Kidney (tissue), 14 donors: ENCODE data around the gene SNAP25. TPM values are rescaled to one million over a fixed set of nuclear protein-coding genes. Genes with fewer than 3 reads are reported as not detected.

Experiments used
- DNase-seq, 5 donors: peaks; one replicate each; pipeline ENCODE4 v3.0.0-alpha.2; 2013 to 2020
- FAIRE-seq: peaks from 2 replicates; lab custom pipeline; 2012; peaks lifted over from hg19 to GRCh38; lab: Jason Lieb, UNC
- H3K27ac ChIP-seq, 2 donors: one replicate each; pipeline ENCODE4 v1.7.0; 2013; ENCODE audit warnings: low read depth in 2 of 2, low read length in 2 of 2, inconsistent platforms in 1 of 2
- H3K27me3 ChIP-seq: one replicate; pipeline ENCODE4 v1.7.1; 2013; ENCODE audit warnings: low read length, inconsistent platforms; ENCODE audit not compliant: control insufficient read depth, insufficient read depth
- H3K36me3 ChIP-seq, 3 donors: one replicate each; pipeline versions ENCODE4 v1.7.0 to v1.7.1; 2013; ENCODE audit warnings: low read length in 3 of 3, control low read depth in 1 of 3, inconsistent platforms in 1 of 3; ENCODE audit not compliant: insufficient read depth in 3 of 3, control insufficient read depth in 2 of 3
- H3K4me1 ChIP-seq, 3 donors: one replicate each; pipeline versions ENCODE4 v1.7.0 to v1.7.1; 2013; ENCODE audit warnings: low read length in 3 of 3, inconsistent platforms in 1 of 3, low read depth in 1 of 3; ENCODE audit not compliant: control insufficient read depth in 2 of 3, insufficient read depth in 2 of 3
- H3K4me3 ChIP-seq, 3 donors: one replicate each; pipeline versions ENCODE4 v1.7.0 to v1.8.1; 2013; ENCODE audit warnings: low read length in 3 of 3, control low read depth in 1 of 3, inconsistent platforms in 1 of 3
- H3K9ac ChIP-seq, 3 donors: one replicate each; pipeline versions ENCODE4 v1.7.0 to v1.7.1; 2013; ENCODE audit warnings: low read length in 3 of 3, control low read depth in 1 of 3, inconsistent platforms in 1 of 3
- H3K9me3 ChIP-seq, 3 donors: one replicate each; pipeline versions ENCODE4 v1.7.0 to v1.7.1; 2013; ENCODE audit warnings: low read length in 3 of 3, control low read depth in 1 of 3, inconsistent platforms in 1 of 3; ENCODE audit not compliant: control insufficient read depth in 2 of 3, insufficient read depth in 1 of 3
- CTCF ChIP-seq: IDR thresholded peaks from 3 replicates; pipeline ENCODE4 v1.5.1; 2012; ENCODE audit warnings: mild to moderate bottlenecking, moderate library complexity, borderline replicate concordance; ENCODE audit not compliant: insufficient read depth; ENCODE audit errors: extremely low read depth
- intact Hi-C: fragments of 100-400 bp; cut with DNase I; formaldehyde crosslinking; loops from one replicate; pipeline ENCODE4 v1.11.1; 2022
- polyA plus RNA-seq: library from polyadenylated mRNA; stranded (reverse); fragments of 350-450 nt; fragmentation: Illumina TruSeq; extraction: RNeasy Lipid Tissue Mini Kit (QIAGEN cat#74804); gene quantifications from one replicate; pipeline ENCODE4 v1.2.3, GENCODE V29; 2014; ENCODE audit warnings: low read depth, low replicate concordance; ENCODE audit not compliant: insufficient read depth
- total RNA-seq: library from RNA; stranded (reverse); fragmentation: NEBNext Ultra II Directional; extraction: Animal tissue kit (Norgen Biotek cat#: 25700); gene quantifications from one replicate; pipeline ENCODE4 v1.2.1, GENCODE V29; 2021
- donor health status: control.
- donor health status: control.
- donor health status: control.
- donor health status: control.
- donor health status: control.
- donor health status: DM: yes; HTN: yes; CAD: no.
- donor health status: Normal renal cell carcinoma (clear cell type).

SNAP25 gene
- total and polyA plus RNA-seq, 2 donors from 2014 or later, result 1.4 to 6.2 TPM

DNA sequence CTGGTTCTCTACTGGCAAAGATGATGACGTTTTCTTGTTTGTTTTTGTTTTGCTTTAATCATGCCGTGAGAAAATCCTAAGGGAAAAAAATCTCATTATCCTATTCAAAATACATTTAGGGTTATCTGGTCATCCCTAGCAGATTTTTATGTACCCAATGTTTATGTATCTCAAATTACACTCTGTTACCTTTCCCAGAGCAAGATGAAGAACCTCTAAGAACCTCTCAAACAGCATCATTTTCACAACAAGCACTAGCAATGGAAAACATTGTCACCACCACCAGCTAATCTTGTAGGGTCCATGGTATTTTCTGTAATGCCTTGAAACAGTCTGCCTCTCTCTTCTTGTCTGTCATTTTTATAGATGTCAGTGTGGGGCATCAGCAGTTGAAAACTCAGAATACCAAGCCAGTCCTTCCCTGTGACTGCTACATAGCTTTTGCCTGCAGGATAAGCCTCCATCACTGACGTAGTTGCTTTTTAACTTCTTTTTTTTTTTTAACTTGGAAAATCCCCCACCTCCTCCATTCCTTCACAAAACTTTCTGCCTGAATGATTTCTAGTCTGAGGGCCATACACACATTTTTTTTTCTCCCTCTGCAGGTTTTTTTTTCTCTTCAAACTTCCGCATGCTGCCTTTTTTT lies 2.4 kb upstream of the SNAP25 start:
- no peak for FAIRE-seq
- no peaks in the 10 kb centered on the region for H3K27me3 ChIP-seq
- no peak overlapping the region for H3K4me3 ChIP-seq
- no peak overlapping the region for H3K9ac ChIP-seq
- peak in 2 of 5 donors; percentile 42 to 50 for DNase-seq
- H3K36me3 ChIP-seq, result no peaks in the 10 kb centered on the region
- intact Hi-C loops, result no loop called here
- no peak for TF ChIP-seq CTCF
- H3K9me3 ChIP-seq, result no peaks in the 10 kb centered on the region
- no peak overlapping the region for H3K27ac ChIP-seq
- no peaks in the 10 kb centered on the region for H3K4me1 ChIP-seq

DNA sequence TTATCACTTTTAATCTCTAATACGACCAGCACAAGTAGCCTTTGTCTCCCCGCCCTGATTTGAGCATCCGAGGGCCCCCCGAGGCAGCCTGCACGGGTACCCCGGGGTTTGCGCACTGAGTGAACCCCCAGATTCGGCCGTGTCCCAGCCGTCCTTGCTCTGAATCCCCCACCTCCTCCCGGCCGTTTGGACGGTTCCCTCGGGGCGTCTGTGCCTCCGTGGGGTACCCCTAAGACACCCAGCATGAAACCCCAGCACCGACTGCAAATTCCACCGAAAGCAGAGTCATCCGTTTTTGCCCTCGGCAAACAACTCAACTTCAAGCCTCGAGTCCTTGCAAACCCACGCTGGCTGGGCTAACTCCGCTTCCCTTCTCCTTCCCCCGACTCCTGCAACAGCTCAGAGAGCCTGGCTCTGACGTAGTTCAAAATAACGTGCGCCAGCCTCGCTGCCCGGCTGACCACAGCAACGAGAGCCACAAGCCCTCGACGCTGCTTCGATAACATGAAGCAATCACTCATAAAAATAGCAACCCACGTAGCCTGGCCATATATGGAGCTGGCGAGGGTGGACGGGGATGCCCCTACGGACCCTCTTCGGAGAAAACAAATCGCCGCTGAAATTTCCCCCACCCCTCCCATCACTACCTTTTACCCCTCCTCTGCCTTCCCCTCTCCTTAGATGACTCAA lies 764 bp upstream of the SNAP25 start:
- Histone ChIP-seq H3K27me3 (no peaks in the 10 kb centered on the region), H3K4me3 (peak overlapping the region in 1 of 3 donors; percentile 23), H3K36me3 (no peaks in the 10 kb centered on the region), H3K9me3 (no peaks in the 10 kb centered on the region), H3K4me1 (no peaks in the 10 kb centered on the region), H3K27ac (peak overlapping the region; percentile 57 to 58), H3K9ac (no peak overlapping the region)
- FAIRE-seq (no peak), DNase-seq (peak; percentile 76 to 86 (median 82))
- no peak for TF ChIP-seq CTCF
- intact Hi-C loops, result no loop called here

DNA sequence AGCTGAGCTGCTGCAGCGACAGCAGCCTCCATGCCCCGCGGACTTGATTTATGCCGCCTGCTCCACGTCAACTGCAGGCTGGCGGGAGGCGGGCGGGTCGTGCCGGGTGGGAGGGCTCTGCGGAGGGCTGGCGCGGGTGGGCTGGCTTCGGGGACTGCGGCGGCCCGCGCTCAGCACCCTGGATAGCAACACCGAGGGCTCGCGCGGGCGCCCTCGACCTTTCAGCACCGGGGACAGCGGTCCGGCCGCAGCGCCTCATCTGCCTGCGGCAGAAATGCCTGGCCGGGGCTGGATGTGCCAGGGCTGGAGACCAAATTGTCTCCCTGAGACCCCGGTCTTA lies 792 bp downstream of the SNAP25 start:
- DNase-seq, result peak; percentile 92 to 95 (median 94)
- peak overlapping the region in 1 of 2 donors; percentile 38 for H3K27ac ChIP-seq
- H3K4me3 ChIP-seq, result peak overlapping the region in 2 of 3 donors; percentile 48 to 61
- H3K36me3 ChIP-seq, result no peaks in the 10 kb centered on the region
- H3K27me3 ChIP-seq, result no peaks in the 10 kb centered on the region
- no peak for TF ChIP-seq CTCF
- FAIRE-seq, result no peak
- intact Hi-C loops, result no loop called here
- peak overlapping the region in 1 of 3 donors; percentile 50 for H3K9ac ChIP-seq
- no peaks in the 10 kb centered on the region for H3K4me1 ChIP-seq
- H3K9me3 ChIP-seq, result no peaks in the 10 kb centered on the region
